NOMO-1 treated with DMSO at 0.1 percent for 48 hours (cell line): ENCODE data around the gene ANO2.

ENCODE experiments used
- DNase-seq: peaks from one replicate; lab custom pipeline; 2025; ENCODE audit not compliant: unreplicated experiment; lab: John Stamatoyannopoulos, UW

The ANO2 gene

GRCh38 chr12:5945071-5946008 lies at the start of gene ANO2:
Gene ANO2 (minus strand): TSS chr12:5945259. CDS start chr12:5945217, 42 bp downstream.
- DNase-seq = no peak

GRCh38 chr12:5989621-5990020 lies 44.6 kb upstream of the ANO2 start:
- no peak for DNase-seq

- DNase-seq = peak; percentile 47
These were observed 43.6 kb upstream of the ANO2 start for GRCh38 chr12:5988659-5989116.

GRCh38 chr12:5988088-5988487 lies 43.0 kb upstream of the ANO2 start:
- no peak for DNase-seq

GRCh38 chr12:5987573-5987972 lies 42.5 kb upstream of the ANO2 start:
- DNase-seq = no peak

GRCh38 chr12:5985471-5985870 lies 40.4 kb upstream of the ANO2 start:
- DNase-seq = no peak

- DNase-seq = no peak
These were observed 39.8 kb upstream of the ANO2 start for GRCh38 chr12:5984873-5985272.

GRCh38 chr12:5982106-5982505 lies 37.0 kb upstream of the ANO2 start:
- no peak for DNase-seq

- no peak for DNase-seq
These were observed 32.5 kb upstream of the ANO2 start for GRCh38 chr12:5977556-5977955.

- no peak for DNase-seq
These were observed 31.7 kb upstream of the ANO2 start for GRCh38 chr12:5976711-5977110.

- no peak for DNase-seq
These were observed 31.1 kb upstream of the ANO2 start for GRCh38 chr12:5976196-5976595.

GRCh38 chr12:5973461-5974115 lies 28.5 kb upstream of the ANO2 start:
- no peak for DNase-seq

GRCh38 chr12:5972387-5972786 lies 27.3 kb upstream of the ANO2 start:
- DNase-seq = no peak

- DNase-seq = no peak
These were observed 26.3 kb upstream of the ANO2 start for GRCh38 chr12:5971194-5971850.

GRCh38 chr12:5969974-5970690 lies 25.1 kb upstream of the ANO2 start:
- no peak for DNase-seq

GRCh38 chr12:5969156-5969973 lies 24.3 kb upstream of the ANO2 start:
- DNase-seq = no peak

GRCh38 chr12:5967645-5968415 lies 22.8 kb upstream of the ANO2 start:
- no peak for DNase-seq

- DNase-seq = no peak
These were observed 21.5 kb upstream of the ANO2 start for GRCh38 chr12:5966486-5967095.

GRCh38 chr12:5965950-5966383 lies 20.9 kb upstream of the ANO2 start:
- peak; percentile 38 for DNase-seq
